ENCODE data around the gene FRA10AC1.

The FRA10AC1 gene

GRCh38 chr10:93702210-93703001 lies at the start of gene FRA10AC1:
TSS of gene FRA10AC1 (minus strand) at chr10:93702592. CDS start at chr10:93700106, 2,486 bp downstream.
- peak; percentile 82 for DNase-seq
- H3K36me3 Mint-ChIP-seq, result peaks cover 2 to 5% of the 10 kb centered on the region in 2 donors
- ATAC-seq (replicated peaks), result peak; percentile 93 to 94
- peaks cover 9 to 16% of the 10 kb centered on the region in 2 donors for H3K4me1 Mint-ChIP-seq
- H3K27ac Mint-ChIP-seq, result no peak within 1 kb of the TSS
- H3K4me3 Mint-ChIP-seq, result no peak within 1 kb of the TSS
- no peaks in the 10 kb centered on the region for H3K9me3 Mint-ChIP-seq
- H3K27me3 Mint-ChIP-seq, result no peaks in the 10 kb centered on the region

GRCh38 chr10:93751832-93752231 lies 49.4 kb upstream of the FRA10AC1 start:
- Mint-ChIP-seq H3K27ac (no peak overlapping the region), H3K27me3 (peaks cover 36 to 50% of the 10 kb centered on the region in 2 donors), H3K4me3 (peak overlapping the region; percentile 3 to 49), H3K4me1 (peaks cover 15 to 18% of the 10 kb centered on the region in 2 donors), H3K9me3 (peaks cover 0 to 2% of the 10 kb centered on the region in 2 donors), H3K36me3 (no peaks in the 10 kb centered on the region)
- DNase-seq (no peak), ATAC-seq (replicated peaks) (peak; percentile 66 to 68)

- peak; percentile 28 for DNase-seq
- H3K27ac Mint-ChIP-seq, result no peak overlapping the region
- peaks cover 0 to 2% of the 10 kb centered on the region in 2 donors for H3K9me3 Mint-ChIP-seq
- peaks cover 30 to 43% of the 10 kb centered on the region in 2 donors for H3K27me3 Mint-ChIP-seq
- H3K36me3 Mint-ChIP-seq, result no peaks in the 10 kb centered on the region
- H3K4me3 Mint-ChIP-seq, result no peak overlapping the region
- peak; percentile 89 to 91 for ATAC-seq (replicated peaks)
- peaks cover 14 to 23% of the 10 kb centered on the region in 2 donors for H3K4me1 Mint-ChIP-seq
Observed at GRCh38 chr10:93751124-93751523, 48.7 kb upstream of the FRA10AC1 start.

GRCh38 chr10:93749218-93749799 lies 46.9 kb upstream of the FRA10AC1 start:
- Mint-ChIP-seq H3K27ac (no peak overlapping the region), H3K4me3 (no peak overlapping the region), H3K36me3 (no peaks in the 10 kb centered on the region), H3K9me3 (peaks cover 0 to 2% of the 10 kb centered on the region in 2 donors), H3K4me1 (peaks cover 14 to 30% of the 10 kb centered on the region in 2 donors), H3K27me3 (peaks cover 28 to 38% of the 10 kb centered on the region in 2 donors)
- no peak for DNase-seq
- ATAC-seq (replicated peaks), result no peak

GRCh38 chr10:93746844-93747284 lies 44.5 kb upstream of the FRA10AC1 start:
- H3K4me1 Mint-ChIP-seq, result peaks cover 21 to 45% of the 10 kb centered on the region in 2 donors
- peaks cover 0 to 2% of the 10 kb centered on the region in 2 donors for H3K9me3 Mint-ChIP-seq
- no peak for ATAC-seq (replicated peaks)
- no peak overlapping the region for H3K27ac Mint-ChIP-seq
- H3K36me3 Mint-ChIP-seq, result no peaks in the 10 kb centered on the region
- no peak for DNase-seq
- H3K4me3 Mint-ChIP-seq, result no peak overlapping the region
- H3K27me3 Mint-ChIP-seq, result peaks cover 14 to 16% of the 10 kb centered on the region in 2 donors

GRCh38 chr10:93745408-93746065 lies 43.1 kb upstream of the FRA10AC1 start:
- Mint-ChIP-seq H3K27me3 (peaks cover 3 to 9% of the 10 kb centered on the region in 2 donors), H3K4me3 (no peak overlapping the region), H3K4me1 (peaks cover 19 to 41% of the 10 kb centered on the region in 2 donors), H3K9me3 (no peaks in the 10 kb centered on the region), H3K27ac (no peak overlapping the region), H3K36me3 (no peaks in the 10 kb centered on the region)
- ATAC-seq (replicated peaks) (no peak), DNase-seq (no peak)

- peak; percentile 99 for ATAC-seq (replicated peaks)
- Mint-ChIP-seq H3K27ac (peak overlapping the region; percentile 69), H3K4me3 (no peak overlapping the region), H3K9me3 (peaks cover 0 to 5% of the 10 kb centered on the region in 2 donors), H3K36me3 (no peaks in the 10 kb centered on the region), H3K4me1 (peaks cover 19 to 41% of the 10 kb centered on the region in 2 donors), H3K27me3 (peaks cover 12 to 13% of the 10 kb centered on the region in 2 donors)
- DNase-seq, result peak; percentile 34
Observed at GRCh38 chr10:93742633-93743349, 40.4 kb upstream of the FRA10AC1 start.

GRCh38 chr10:93741367-93741766 lies 39.0 kb upstream of the FRA10AC1 start:
- Mint-ChIP-seq H3K9me3 (peaks cover 0 to 5% of the 10 kb centered on the region in 2 donors), H3K27ac (no peak overlapping the region), H3K4me3 (no peak overlapping the region), H3K27me3 (peaks cover 18 to 23% of the 10 kb centered on the region in 2 donors), H3K4me1 (peaks cover 14 to 30% of the 10 kb centered on the region in 2 donors), H3K36me3 (no peaks in the 10 kb centered on the region)
- no peak for ATAC-seq (replicated peaks)
- no peak for DNase-seq

GRCh38 chr10:93726024-93726423 lies 23.6 kb upstream of the FRA10AC1 start:
- Mint-ChIP-seq H3K27ac (no peak overlapping the region), H3K27me3 (peaks cover 42 to 51% of the 10 kb centered on the region in 2 donors)

GRCh38 chr10:93723153-93723552 lies 20.8 kb upstream of the FRA10AC1 start:
- Mint-ChIP-seq H3K27me3 (peaks cover 38 to 43% of the 10 kb centered on the region in 2 donors), H3K36me3 (no peaks in the 10 kb centered on the region), H3K4me1 (peaks cover 11 to 13% of the 10 kb centered on the region in 2 donors), H3K27ac (no peak overlapping the region), H3K4me3 (no peak overlapping the region), H3K9me3 (peaks cover 0 to 1% of the 10 kb centered on the region in 2 donors)
- ATAC-seq (replicated peaks) (no peak), DNase-seq (no peak)

More at GRCh38 chr10:93726024-93726423, 23.6 kb upstream of the FRA10AC1 start:
- Mint-ChIP-seq H3K4me3 (no peak overlapping the region), H3K4me1 (no peaks in the 10 kb centered on the region), H3K36me3 (no peaks in the 10 kb centered on the region), H3K9me3 (peaks cover 0 to 1% of the 10 kb centered on the region in 2 donors)
- DNase-seq (no peak), ATAC-seq (replicated peaks) (no peak)

GRCh38 chr10:93722550-93722949 lies 20.2 kb upstream of the FRA10AC1 start:
- peaks cover 34 to 42% of the 10 kb centered on the region in 2 donors for H3K27me3 Mint-ChIP-seq
- peaks cover 11 to 13% of the 10 kb centered on the region in 2 donors for H3K4me1 Mint-ChIP-seq
- ATAC-seq (replicated peaks), result no peak
- H3K27ac Mint-ChIP-seq, result no peak overlapping the region
- H3K36me3 Mint-ChIP-seq, result no peaks in the 10 kb centered on the region
- no peaks in the 10 kb centered on the region for H3K9me3 Mint-ChIP-seq
- DNase-seq, result no peak
- H3K4me3 Mint-ChIP-seq, result no peak overlapping the region

- Mint-ChIP-seq H3K9me3 (no peaks in the 10 kb centered on the region), H3K36me3 (no peaks in the 10 kb centered on the region), H3K4me1 (peaks cover 18 to 20% of the 10 kb centered on the region in 2 donors), H3K27me3 (peaks cover 30 to 39% of the 10 kb centered on the region in 2 donors), H3K4me3 (no peak overlapping the region), H3K27ac (no peak overlapping the region)
- DNase-seq (no peak), ATAC-seq (replicated peaks) (no peak)
Observed at GRCh38 chr10:93719901-93720300, 17.5 kb upstream of the FRA10AC1 start.

- ATAC-seq (replicated peaks), result peak; percentile 67 to 74
- no peaks in the 10 kb centered on the region for H3K9me3 Mint-ChIP-seq
- H3K4me1 Mint-ChIP-seq, result peaks cover 19 to 22% of the 10 kb centered on the region in 2 donors
- no peaks in the 10 kb centered on the region for H3K36me3 Mint-ChIP-seq
- no peak overlapping the region for H3K4me3 Mint-ChIP-seq
- peaks cover 28 to 40% of the 10 kb centered on the region in 2 donors for H3K27me3 Mint-ChIP-seq
- no peak overlapping the region for H3K27ac Mint-ChIP-seq
- no peak for DNase-seq
Observed at GRCh38 chr10:93718937-93719725, 16.7 kb upstream of the FRA10AC1 start.

All from stimulated activated naive B cell treated with anti-CD40 and anti-IgM and Interleukin-4, amounts not matched to agents 10 μg/mL and 1 μg/mL and 100 μg/mL, for 72 hours (primary cell).